HepG2 (cell line): ENCODE results near the gene SLC25A10. TPM values are rescaled to one million over a fixed set of nuclear protein-coding genes. Genes with fewer than 3 reads are reported as not detected.

Experiments
- BCLAF1 ChIP-seq: fragments of 450-650 bp; IDR thresholded peaks from 2 replicates; pipeline ENCODE4 v1.6.1; 2017; ENCODE audit warnings: mild to moderate bottlenecking
- CEBPG ChIP-seq: IDR thresholded peaks from 2 replicates; pipeline ENCODE4 v1.6.1; 2016
- HOMEZ ChIP-seq: IDR thresholded peaks from 2 replicates; pipeline ENCODE4 v1.6.1; 2016; ENCODE audit warnings: low read depth
- IKZF4 ChIP-seq: sonication (generic); formaldehyde crosslinking; IDR thresholded peaks from 2 replicates; pipeline ENCODE4 v1.5.1; 2020; ENCODE audit warnings: borderline replicate concordance, mild to moderate bottlenecking, low read depth, missing genetic modification reagents; ENCODE audit errors: not compliant biosample characterization
- KDM1A ChIP-seq: IDR thresholded peaks from 2 replicates; pipeline ENCODE4 v1.6.1; 2016; ENCODE audit warnings: missing compliant biosample characterization
- KMT2A ChIP-seq: sonication (generic); formaldehyde crosslinking; IDR thresholded peaks from 2 replicates; pipeline ENCODE4 v1.4.0; 2020; ENCODE audit warnings: missing genetic modification reagents
- MAZ ChIP-seq, 2 experiments: sonication (generic) in 1 of 2; formaldehyde crosslinking in 1 of 2; IDR thresholded peaks; 2 replicates each; pipeline versions ENCODE4 v1.5.0 to v1.6.1; 2012 to 2020; ENCODE audit warnings: low read depth in 2 of 2, mild to moderate bottlenecking in 2 of 2, borderline replicate concordance in 1 of 2, improper control_type of control experiment in 1 of 2, low read length in 1 of 2, missing genetic modification reagents in 1 of 2, moderate library complexity in 1 of 2
- MIER2 ChIP-seq: IDR thresholded peaks from 2 replicates; pipeline ENCODE4 v1.6.1; 2016; ENCODE audit warnings: missing biosample characterization, missing genetic modification reagents
- NFIB ChIP-seq: sonication (generic); formaldehyde crosslinking; IDR thresholded peaks from 2 replicates; pipeline ENCODE4 v1.9.0; 2021; ENCODE audit warnings: missing genetic modification reagents, mild to moderate bottlenecking, borderline replicate concordance
- NFRKB ChIP-seq: fragments of 450-650 bp; IDR thresholded peaks from 2 replicates; pipeline ENCODE4 v1.6.1; 2017
- NR3C1 ChIP-seq: sonication (generic); formaldehyde crosslinking; IDR thresholded peaks from 2 replicates; pipeline ENCODE4 v1.4.0; 2020; ENCODE audit warnings: missing genetic modification reagents
- PRMT3 ChIP-seq: sonication (generic); formaldehyde crosslinking; IDR thresholded peaks from 2 replicates; pipeline ENCODE4 v1.8.1; 2022; ENCODE audit warnings: low read depth, mild to moderate bottlenecking, moderate library complexity, missing genetic modification reagents, borderline replicate concordance
- RAD21 ChIP-seq: fragments of 450-650 bp; formaldehyde crosslinking; IDR thresholded peaks from 2 replicates; pipeline ENCODE4 v1.5.0; 2020; ENCODE audit warnings: mild to moderate bottlenecking
- RELA ChIP-seq: sonication (generic); formaldehyde crosslinking; IDR thresholded peaks from 2 replicates; pipeline ENCODE4 v1.4.0; 2020; ENCODE audit warnings: missing genetic modification reagents
- RFX3 ChIP-seq: IDR thresholded peaks from 2 replicates; pipeline ENCODE4 v1.6.1; 2016; ENCODE audit warnings: missing biosample characterization, missing genetic modification reagents
- SOX6 ChIP-seq, 2 experiments: fragments of 450-650 bp in 1 of 2; sonication (generic) in 1 of 2; formaldehyde crosslinking in 1 of 2; IDR thresholded peaks; 2 replicates each; pipeline versions ENCODE4 v1.4.0 to v1.6.1; 2017 to 2020; ENCODE audit warnings: antibody characterized with exemption in 1 of 2, mild to moderate bottlenecking in 1 of 2, missing genetic modification reagents in 1 of 2
- ZBTB7B ChIP-seq: sonication (generic); formaldehyde crosslinking; IDR thresholded peaks from 2 replicates; pipeline ENCODE4 v1.4.0; 2020; ENCODE audit warnings: missing genetic modification reagents
- ZNF224 ChIP-seq: sonication (generic); formaldehyde crosslinking; IDR thresholded peaks from 2 replicates; pipeline ENCODE4 v1.5.0; 2020; ENCODE audit warnings: mild to moderate bottlenecking, missing genetic modification reagents
- ZNF496 ChIP-seq: sonication (generic); formaldehyde crosslinking; IDR thresholded peaks from 2 replicates; pipeline ENCODE4 v1.8.1; 2023; ENCODE audit warnings: mild to moderate bottlenecking, moderate library complexity, missing genetic modification reagents; ENCODE audit not compliant: insufficient replicate concordance
- ZNF556 ChIP-seq: sonication (generic); formaldehyde crosslinking; IDR thresholded peaks from 2 replicates; pipeline ENCODE4 v1.4.0; 2020; ENCODE audit warnings: mild to moderate bottlenecking, missing genetic modification reagents, borderline replicate concordance
- ZNF567 ChIP-seq: sonication (generic); formaldehyde crosslinking; IDR thresholded peaks from 2 replicates; pipeline ENCODE4 v1.8.1; 2023; ENCODE audit warnings: mild to moderate bottlenecking, missing genetic modification reagents, borderline replicate concordance
- ZNF772 ChIP-seq: sonication (generic); formaldehyde crosslinking; IDR thresholded peaks from 2 replicates; pipeline ENCODE4 v1.5.0; 2020; ENCODE audit warnings: mild to moderate bottlenecking, missing genetic modification reagents
- ZNF773 ChIP-seq: sonication (generic); formaldehyde crosslinking; IDR thresholded peaks from 2 replicates; pipeline ENCODE4 v1.4.0; 2020; ENCODE audit warnings: missing genetic modification reagents, borderline replicate concordance
- ZNF879 ChIP-seq: sonication (generic); formaldehyde crosslinking; IDR thresholded peaks from 2 replicates; pipeline ENCODE4 v1.8.1; 2023; ENCODE audit warnings: missing genetic modification reagents
- polyA plus RNA-seq, 8 experiments: library from polyadenylated mRNA; depleted of rRNA in 3 of 8; stranded (reverse) in 7 of 8; unstranded in 1 of 8; fragments of >200 nt; fragmentation: Illumina TruSeq in 4 of 8; extraction: Trizol in 4 of 8; gene quantifications; 2 replicates each; pipeline versions ENCODE4 v1.2.1 to v1.2.3, GENCODE V29; 2011 to 2016; ENCODE audit warnings: low read depth in 4 of 8, missing spikeins in 1 of 8, mixed read lengths in 1 of 8; ENCODE audit not compliant: insufficient read depth in 1 of 8
- total RNA-seq, 5 experiments: library from RNA; depleted of rRNA; stranded (reverse); fragments of >200 nt; fragmentation: Illumina TruSeq; extraction: Trizol; gene quantifications; 2 replicates each; pipeline ENCODE4 v1.2.3, GENCODE V29; 2016; ENCODE audit warnings: low read depth in 1 of 5
- TF ChIP-seq, protein P1 (sequence below): sonication (generic); formaldehyde crosslinking; IDR thresholded peaks from 2 replicates; pipeline ENCODE4 v1.4.0; 2020; ENCODE audit warnings: missing genetic modification reagents

SLC25A10 gene
- total and polyA plus RNA-seq, 2 of the 13 experiments (the other 11 are each of a cell fraction or from before 2014, with no cell fraction given) = 46.5 to 140 TPM

DNA sequence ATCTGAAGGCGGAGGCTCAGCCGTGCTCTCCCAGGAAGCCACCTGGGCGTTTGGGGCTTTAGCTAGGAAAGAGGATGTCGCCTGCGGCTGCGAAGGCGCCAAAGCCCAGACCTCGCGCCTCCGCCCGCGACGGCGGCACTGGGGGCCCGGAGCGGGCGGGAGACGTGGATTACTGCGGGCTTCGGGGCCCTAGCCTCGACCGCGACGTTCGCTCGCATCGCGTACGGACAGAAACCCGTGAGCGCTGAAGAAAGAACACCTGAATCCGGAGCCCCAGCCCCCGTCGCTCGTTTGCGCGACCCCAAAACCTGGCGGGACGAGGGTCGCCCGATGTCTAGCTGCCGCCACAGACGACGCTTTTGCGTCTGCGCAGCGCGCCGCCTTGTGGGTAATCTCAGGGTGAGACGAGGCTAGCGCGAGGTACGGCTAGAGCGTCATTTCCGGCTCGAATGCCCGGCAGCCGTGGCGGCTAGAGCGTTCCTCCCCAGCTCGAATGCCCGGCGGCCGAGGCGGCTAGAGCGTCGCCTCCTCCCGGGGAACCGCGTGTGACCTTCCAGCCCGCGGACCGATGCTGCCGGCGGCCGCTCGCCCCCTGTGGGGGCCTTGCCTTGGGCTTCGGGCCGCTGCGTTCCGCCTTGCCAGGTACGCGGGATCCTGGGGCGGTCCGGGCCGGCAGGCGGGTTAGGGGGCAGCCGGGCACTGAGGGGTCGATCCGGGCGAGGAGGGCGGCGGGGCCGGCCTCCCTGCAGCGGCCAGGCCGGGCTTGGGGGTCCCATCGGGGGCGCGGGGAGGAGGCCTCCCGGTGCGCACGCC, 8.9 kb upstream of the SLC25A10 start, which contains the start of gene MRPL12 (continued):
- TF ChIP-seq ZNF556 (peak; percentile 94), ZNF772 (CRISPR knock-in tag) (peak; percentile 98), IKZF4 (no peak), NR3C1 (no peak), SOX6 (IDR thresholded peaks at IDR 0.05) (no peak), SOX6 (CRISPR knock-in tag; IDR thresholded peaks at IDR 0.05) (peak; percentile 71), ZNF567 (CRISPR knock-in tag) (no peak), BCLAF1 (no peak), ZNF773 (no peak; the same call in 1 of the 2 replicates), NFIB (CRISPR knock-in tag) (no peak), NFRKB (no peak), MAZ (IDR thresholded peaks at IDR 0.05; ENCODE audit: borderline replicate concordance, low read depth, low read length) (peak; percentile 46; the same call in 1 of the 2 replicates), MAZ (CRISPR knock-in tag; IDR thresholded peaks at IDR 0.05; ENCODE audit: low read depth) (peak; percentile 91), KMT2A (CRISPR knock-in tag) (peak; percentile 99), ZNF224 (CRISPR knock-in tag) (no peak), ZNF879 (CRISPR knock-in tag) (no peak), MIER2 (CRISPR knock-in tag) (peak; percentile 80; the same call in 1 of the 2 replicates), HOMEZ (CRISPR knock-in tag) (0 out of 2 replicates have a peak, but pooled peaks have one; percentile 32), PRMT3 (CRISPR knock-in tag) (no peak), ZBTB7B (CRISPR knock-in tag) (peak; percentile 78), ZNF496 (no peak), CEBPG (CRISPR knock-in tag) (0 out of 2 replicates have a peak, but pooled peaks have one; percentile 34), RFX3 (CRISPR knock-in tag) (0 out of 2 replicates have a peak, but pooled peaks have one; percentile 11), RAD21 (CRISPR knock-in tag) (peak; percentile 47), RELA (CRISPR knock-in tag) (peak; percentile 80; the same call in 1 of the 2 replicates), KDM1A (CRISPR knock-in tag) (no peak)
- TF ChIP-seq, protein P1, sequence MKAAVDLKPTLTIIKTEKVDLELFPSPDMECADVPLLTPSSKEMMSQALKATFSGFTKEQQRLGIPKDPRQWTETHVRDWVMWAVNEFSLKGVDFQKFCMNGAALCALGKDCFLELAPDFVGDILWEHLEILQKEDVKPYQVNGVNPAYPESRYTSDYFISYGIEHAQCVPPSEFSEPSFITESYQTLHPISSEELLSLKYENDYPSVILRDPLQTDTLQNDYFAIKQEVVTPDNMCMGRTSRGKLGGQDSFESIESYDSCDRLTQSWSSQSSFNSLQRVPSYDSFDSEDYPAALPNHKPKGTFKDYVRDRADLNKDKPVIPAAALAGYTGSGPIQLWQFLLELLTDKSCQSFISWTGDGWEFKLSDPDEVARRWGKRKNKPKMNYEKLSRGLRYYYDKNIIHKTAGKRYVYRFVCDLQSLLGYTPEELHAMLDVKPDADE (CRISPR knock-in tag) = no peak
